Fibroblast of skin of back (primary cell): ENCODE measurements around the gene NFKBIZ.

Experiments used
- DNase-seq: peaks from one replicate; pipeline ENCODE4 v3.0.0-alpha.2; 2013

The NFKBIZ gene

DNA sequence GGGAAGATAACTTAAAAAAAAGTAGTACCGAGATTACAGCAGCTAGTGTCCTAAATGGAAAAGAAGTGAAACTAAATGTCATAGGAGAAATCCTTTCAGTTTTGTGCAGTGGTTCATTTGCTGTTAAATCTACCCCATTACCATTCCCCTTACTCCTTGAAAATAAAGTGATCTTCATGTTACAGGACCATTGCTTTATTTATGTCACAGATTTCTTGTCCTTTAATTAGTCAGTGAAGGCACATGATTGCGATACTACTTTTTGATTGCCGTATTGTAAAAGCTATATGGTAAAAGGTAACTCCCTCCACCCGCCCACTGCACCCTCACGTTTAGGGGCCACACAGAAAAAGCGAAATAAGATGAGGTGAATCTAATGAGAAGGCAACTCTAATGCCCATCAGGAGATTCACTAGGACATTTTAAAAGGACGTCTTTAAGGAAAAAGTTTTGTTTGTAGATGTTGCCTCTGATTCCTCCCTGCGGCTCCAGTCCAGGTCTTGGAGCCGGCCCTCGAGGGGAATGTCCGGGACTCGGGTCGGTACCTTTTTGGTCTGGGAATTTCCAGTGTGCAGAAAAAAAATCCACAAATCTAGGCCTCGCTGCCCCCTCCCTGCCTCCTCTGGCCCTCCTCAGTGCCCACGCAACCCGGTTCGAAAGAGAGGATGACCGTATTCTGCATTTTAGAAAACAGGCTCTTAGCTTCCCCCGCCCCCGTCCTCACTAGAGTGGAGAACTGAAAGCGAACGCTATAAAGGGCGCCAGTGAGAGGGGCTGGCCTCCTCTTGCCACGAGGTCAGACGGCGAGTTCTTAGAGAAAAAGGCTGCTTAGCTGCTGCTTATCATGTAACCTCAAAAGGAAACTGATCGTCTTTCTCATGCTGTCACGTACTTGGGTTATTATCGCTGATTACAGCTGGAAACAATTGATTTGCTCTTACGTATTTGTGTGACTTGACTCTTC is 21.8 kb upstream of the NFKBIZ start:
- DNase-seq, result peak; percentile 74

DNA sequence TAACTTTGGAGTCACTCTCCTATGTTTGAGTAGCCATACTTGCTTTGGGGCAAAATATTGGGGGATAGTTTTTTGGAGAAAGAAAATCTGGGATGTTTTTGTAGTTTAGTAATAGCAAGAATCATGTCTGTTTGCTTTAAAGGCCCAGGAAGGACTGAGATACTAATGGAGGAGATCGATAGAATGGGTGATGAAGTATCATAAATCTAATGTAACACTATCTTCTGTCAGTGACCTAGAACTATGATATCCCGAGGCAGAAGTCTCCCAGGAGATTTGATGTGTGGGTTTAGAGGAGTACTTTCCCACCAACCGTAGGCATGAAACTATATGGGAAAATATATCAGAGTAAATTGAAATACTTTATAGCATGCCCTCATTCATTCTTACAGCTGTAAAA is 21.0 kb upstream of the NFKBIZ start:
- peak; percentile 47 for DNase-seq

DNA sequence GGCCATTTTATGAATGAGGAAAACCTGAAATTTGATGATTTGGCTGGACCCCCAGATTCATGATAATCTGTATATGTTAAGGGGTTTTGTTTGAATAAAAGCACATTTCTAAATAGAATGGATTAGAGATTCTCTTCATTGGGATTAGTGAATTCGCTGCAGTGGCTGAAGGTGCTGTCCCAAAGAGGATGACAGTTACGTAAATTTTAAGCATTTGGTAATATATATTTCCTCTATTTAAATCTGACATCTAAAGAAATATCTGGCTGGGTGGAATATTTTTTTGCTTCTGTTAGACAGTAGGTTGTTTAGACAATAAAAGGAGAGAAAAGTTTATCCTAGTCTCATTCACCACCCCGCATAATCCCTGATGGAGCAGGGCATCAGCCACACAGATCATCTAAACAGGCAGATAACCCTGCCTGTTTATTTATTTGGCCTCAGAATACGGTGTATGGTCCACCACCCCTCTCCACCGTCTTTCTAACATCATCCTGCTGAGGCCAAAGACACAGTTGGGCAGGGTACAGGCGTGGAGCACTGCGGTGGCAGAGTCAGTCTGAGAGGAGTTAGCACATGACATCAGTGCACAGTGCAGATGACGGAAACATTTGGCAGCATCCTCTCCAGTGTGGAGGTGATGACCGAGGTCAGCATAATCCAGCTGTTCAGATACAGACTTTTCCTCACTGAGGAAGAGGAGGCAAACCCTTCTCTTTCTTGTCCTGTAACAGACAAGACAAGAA is 20.4 kb upstream of the NFKBIZ start:
- DNase-seq, result peak; percentile 17

DNA sequence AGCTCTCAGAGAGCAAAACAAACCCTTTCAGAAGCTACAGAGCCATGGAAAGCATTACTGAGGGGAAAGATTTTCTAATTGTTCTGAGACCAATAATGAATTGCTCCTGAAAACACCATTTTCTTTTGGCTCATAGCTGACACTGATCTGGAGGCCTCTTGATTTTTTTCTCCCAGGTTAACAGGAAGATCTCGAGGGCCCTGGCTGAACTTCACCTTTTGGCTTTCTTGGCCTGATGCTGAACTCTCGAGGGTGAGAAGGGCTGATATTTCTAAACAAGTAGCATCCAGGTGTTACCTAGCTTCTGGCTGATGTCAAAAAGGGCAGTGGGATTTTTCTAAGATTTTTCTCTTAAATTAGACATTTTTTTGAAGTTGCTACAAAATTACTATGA is 19.9 kb upstream of the NFKBIZ start:
- DNase-seq, result no peak

DNA sequence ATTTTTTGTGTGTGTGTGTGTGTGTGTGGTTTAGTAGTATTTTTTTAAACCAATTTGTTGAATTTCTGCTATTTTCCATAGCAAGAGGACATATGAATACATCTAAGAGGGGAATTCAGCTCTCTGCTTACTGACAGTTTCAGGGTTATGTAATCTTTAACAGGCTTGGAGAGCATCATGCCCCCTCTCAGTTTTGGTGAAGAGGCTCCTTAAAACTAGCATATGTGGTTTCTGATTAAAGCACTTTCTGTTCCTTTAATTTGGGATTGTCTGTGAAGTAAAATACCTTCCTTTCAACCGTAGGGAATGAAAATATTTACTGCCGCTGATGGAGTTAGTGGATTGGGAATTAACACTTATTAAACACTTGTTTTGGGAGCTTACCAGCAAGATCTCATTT is 19.4 kb upstream of the NFKBIZ start:
- DNase-seq, result no peak

DNA sequence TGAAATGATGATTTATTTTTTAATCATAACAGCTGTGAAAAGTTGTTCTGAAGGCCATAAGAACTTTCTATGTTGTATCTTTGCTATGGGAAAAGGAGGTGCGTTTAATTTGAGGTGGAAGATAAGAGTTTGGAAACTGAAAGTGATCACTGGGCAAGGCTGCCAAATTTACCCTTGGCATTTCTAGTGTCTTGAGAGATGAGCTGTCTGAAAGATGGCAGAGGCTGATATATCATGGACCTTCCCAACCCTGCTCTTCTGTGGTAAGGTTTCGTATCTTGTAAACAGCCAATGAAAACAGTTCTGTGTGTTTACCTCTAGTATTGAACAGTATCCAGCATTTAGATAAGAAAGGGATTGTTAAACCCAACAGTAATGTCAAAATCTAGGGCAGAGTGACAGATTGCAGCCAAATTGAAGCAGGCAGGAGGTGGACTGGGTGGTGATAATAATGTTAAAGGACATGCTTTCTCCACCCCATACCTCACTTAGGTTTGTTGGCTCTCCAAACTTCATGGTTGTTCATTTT is 15.8 kb upstream of the NFKBIZ start:
- DNase-seq, result no peak

DNA sequence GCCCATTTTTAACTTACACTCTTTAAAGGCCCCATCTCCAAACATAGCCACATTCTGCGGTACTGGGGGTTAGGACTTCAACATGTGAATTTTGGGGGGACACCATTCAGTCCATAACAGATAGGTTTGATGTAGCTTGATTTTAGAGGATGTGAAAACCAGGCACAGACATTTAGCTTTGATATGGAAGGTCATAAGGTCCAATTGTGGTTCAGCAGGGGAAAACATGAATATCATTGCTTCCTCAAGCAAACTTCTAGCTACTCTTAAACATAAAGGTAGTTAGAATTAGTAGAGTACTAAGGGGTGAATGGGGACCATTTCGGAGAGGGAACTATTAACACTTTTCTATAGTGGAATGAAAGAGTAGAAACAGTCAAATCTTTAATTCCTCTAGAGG is 13.6 kb upstream of the NFKBIZ start:
- DNase-seq, result no peak

DNA sequence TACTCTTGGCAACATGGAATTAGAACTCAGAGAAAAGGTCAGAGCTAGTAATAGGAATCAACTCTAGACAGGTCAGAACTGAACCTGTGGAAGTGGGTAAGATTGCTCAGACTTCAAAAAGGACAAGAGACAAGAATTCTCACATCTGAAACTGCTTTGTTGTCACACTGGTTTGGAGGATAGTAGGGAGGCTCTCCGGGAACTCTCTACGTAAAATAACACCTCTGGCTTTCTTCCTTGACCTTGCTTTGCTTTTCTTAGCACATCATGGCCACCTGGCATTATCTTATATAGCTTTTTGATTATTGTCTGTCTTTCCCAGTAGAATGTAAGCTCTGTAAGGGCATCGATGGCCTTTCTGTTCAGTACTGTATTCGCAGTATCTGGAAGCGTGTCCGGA is 13.2 kb upstream of the NFKBIZ start:
- DNase-seq, result no peak

DNA sequence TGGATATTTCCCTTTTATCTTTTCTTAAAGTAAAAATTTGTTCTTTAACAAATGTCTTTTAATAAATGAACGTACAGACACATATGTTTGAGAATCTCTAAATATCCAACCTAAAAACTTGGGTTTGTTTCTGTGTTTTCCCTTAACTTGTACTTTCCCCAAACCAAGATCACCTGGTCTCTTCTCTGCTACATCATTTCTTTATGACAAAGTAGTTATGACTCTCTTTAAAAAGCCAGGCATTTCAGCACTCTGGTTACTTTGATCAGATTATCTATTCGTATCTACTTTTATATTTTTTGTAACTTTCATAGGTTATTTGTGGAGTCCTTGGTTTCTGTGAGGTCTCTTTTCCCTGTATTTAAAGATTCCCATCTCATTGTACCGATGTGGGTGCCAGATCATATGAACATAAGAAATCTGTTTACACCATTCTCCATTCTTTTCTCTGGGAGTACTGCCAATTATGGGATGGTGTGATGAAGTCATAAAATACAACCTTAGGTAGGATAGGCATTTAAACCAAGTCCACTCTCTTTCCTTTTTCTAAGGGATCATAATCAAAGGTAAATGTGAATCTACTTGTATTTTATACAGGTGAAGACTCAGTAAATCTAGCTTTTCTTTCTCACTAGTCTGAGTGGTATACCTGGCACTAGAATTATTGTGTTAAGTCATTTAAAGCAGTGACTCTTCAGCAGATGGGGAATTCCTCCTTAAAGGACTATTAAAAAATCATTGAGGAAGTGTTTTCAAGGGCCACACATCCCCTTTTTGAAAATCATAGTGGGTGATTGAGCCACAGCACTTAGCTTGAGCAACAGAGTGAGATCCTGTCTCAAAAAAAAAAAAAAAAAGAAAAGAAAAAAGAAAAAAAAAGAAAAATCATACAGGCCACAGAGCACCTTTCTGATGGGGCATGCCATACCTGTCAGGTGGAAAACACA is 12.4 kb upstream of the NFKBIZ start:
- DNase-seq, result peak; percentile 38

DNA sequence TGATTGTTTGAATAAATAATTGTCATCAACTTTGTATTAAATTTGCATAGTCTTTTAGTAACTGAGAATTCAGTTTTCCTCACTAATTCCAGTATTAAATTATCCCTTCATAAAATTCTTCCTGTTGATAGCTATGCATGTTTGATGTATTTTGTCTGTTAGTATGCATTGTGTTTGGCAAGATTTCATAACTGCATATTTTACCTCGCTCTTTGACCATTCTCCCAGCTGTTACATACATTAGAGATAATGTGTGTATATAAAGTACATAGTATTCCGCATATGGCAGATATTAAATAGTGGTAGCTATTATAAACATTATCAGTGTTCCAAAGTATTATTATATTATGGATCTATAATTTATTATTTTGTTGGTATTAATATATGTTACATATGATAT is 10.6 kb upstream of the NFKBIZ start:
- no peak for DNase-seq

DNA sequence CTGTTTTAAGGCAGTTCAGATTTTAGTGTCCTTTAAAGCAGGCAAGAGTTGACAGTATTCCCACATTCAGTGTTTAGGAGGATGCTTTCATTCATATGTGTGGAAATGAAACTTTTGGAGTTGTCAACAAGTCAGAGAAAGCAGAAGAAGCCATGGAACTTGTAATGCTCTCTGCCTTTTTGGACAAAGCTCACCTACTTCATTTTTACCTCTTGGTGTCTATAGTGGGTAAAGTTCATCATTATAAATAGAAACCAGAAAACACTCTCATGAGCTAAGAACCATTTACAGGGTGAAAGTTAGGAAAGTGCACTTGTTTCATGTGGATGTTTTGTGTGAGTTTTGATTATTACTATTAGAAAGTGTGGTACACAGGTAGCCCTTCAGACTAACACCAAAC is 9.2 kb upstream of the NFKBIZ start:
- DNase-seq, result no peak

DNA sequence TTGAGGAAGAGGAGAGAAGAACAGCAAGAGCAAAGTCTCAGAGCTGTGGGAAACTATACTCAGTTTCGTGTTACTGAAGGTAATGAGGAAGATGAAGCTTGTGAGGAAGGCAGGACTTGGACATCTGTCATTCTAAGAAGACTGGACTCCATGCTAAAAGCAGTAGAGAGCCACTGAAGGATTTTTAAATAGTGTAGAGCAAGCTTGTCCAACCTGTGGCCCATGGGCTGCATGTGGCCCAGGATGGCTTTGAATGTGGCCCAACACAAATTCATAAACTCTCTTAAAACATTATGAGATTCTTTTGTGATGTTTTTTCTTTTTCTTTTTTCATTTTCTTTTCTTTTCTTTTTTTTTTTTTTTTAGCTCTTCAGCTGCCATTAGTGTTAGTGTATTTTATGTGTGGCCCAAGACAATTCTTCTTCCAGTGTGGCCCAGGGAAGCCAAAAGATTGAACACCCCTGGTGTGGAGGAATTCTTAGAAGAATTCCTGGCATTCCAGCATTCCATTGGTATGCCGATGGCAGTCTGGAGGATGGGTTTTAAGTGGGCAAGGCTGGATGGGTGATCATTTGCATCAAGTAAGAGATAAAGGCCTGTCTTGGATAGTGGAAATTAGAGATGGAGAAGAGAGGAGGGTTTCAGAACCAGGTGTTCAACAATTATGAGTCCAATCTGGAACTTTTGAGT is 6.9 kb upstream of the NFKBIZ start:
- DNase-seq, result peak; percentile 86

DNA sequence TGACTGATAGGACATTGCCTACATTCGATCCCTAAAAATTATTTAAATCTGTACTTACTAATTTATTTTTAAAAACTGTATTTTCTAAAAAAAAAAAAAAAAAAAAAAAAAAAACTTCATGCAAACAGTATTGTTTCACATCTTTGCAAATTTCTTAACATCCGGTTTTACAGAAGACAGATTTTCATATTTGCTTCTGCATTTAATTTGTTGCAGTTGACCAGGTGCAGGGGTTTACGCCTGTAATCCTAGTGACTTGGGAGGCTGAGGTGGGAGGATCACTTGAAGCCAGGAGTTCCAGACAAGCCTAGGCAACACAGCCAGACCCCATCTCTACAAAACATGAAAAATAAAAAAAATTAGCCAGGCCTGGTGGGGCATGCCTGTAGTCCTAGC is 6.4 kb upstream of the NFKBIZ start:
- DNase-seq, result no peak

DNA sequence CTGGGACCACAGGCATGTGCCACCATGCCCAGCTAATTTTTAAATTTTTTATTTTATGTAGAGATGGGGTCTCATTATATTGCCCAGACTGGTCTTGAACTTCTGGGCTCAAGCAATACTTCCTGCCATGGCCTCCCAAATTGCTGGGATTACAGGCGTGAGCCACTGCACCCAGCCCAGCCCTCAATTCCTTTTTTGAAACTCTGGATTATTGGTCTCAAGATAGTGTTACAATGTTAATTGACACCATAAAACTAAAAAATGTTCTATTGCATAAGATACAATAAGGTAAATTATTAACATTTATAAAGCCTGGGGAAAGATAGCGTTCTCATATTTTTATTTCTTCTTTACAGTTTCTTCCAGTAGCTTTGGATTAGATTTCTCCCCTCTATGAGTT is 3.9 kb upstream of the NFKBIZ start:
- DNase-seq, result no peak

DNA sequence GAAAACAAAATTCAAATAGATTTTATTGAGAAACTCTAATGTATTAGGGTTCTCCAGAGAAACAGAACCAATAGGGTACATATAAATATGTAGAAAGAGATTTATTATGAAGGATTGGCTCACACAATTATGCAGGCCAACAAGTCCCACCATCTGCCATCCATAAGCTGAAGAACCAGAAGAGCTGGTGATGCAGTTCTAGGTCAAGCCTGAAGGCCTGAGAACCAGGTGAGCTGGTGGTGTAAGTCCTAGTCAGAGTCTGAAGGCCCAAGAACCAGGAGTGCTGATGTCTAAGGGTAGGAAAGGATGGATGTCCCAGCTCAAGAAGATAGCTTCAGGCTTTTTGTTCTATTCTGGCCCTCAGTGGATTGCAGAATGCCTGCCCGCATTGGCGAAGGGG is 2.6 kb upstream of the NFKBIZ start:
- no peak for DNase-seq

DNA sequence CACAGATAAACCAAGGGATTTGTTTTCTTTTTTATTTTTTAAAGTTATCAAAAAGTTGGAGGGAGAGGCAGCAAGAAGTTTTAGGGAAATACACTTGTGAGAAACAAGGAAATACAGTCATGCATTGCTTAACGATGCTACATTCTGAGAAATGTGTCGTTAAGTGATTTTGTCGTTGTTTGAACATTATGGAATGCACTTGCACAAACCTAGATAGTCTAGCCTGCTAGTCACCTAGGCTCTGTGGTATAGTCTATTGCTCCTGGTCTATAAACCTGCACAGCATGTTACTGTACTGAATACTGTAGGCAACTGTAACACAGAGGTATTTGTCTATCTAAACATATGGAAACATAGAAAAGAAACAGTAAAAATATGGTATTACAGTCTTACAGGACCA is 2.0 kb upstream of the NFKBIZ start:
- no peak for DNase-seq

DNA sequence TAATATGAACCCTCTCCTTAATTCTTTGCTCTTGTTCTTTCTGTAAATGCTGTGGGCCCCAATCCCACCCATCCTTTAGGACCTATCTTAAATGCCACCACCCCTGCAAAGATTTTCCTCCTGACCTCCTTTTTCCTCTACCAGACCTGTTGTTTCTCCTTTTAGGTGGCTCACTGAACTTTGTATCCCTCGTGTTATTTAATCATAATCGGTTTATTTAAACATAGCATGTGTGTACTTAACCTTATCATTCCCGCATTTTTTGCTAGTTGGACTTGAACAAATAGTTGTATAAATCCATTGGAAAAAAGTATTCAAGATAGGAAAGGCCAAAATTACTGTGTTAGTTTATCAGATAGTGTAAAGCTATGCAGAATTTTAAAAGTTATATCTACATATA is 988 bp upstream of the NFKBIZ start:
- no peak for DNase-seq

DNA sequence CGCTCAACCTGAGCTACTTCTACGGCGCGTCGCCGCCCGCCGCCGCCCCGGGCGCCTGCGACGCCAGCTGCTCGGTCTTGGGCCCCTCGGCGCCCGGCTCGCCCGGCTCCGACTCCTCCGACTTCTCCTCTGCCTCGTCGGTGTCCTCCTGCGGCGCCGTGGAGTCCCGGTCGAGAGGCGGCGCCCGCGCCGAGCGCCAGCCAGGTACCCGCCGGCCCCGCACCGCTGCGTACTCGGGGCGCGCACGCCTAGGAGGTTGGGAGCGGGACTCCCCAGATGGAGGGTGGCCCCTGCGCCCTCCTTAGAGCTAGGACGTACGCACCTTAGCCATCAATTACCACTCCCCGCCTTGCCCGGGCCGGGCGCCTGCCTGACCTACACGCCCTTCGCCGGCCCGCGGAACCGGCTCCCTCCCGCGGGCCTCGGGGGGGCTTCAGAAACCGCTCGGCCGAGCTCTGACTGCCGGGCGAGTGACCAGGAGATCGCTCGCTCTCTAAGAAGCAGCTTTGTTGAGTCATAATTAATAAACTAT is 466 bp downstream of the NFKBIZ start:
- peak; percentile 39 for DNase-seq

DNA sequence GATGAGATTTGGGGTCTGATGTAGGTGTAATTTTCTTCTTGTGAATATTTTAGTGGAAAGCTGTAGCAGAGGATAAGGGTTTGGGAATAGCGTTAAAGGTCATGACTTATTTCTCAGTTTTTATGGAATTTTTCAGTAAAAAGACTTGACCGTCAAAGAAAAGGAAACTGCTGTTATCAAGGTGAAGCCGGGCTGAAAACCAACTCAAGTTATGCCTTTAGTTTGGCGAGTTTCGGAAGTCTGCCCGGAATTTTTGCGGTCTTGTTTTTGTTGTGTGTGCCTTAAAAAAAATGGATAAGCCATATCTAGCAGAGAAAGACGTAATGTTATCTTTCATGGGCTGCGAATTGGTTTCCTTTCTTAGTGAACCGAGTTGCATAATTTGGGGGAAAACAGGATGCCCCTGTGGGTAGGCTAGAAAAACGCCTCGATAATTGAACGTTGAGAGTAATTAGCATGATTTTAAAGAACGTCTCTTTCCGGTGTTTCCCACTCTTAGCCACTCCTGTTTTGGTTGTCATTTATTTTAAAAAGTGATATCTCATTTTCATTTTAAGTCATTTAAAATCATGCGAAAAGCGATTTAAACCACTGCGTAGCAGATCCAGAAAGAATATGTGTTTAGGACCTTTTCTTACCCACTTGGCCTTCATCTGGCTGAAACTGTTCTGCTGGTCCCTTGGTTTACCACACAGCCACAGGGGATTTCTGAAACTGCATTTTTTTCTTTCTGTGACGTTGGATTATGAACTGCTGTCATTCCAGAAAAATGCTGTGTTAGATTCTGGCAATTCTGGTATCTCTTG is 1.1 kb downstream of the NFKBIZ start:
- peak; percentile 85 for DNase-seq

DNA sequence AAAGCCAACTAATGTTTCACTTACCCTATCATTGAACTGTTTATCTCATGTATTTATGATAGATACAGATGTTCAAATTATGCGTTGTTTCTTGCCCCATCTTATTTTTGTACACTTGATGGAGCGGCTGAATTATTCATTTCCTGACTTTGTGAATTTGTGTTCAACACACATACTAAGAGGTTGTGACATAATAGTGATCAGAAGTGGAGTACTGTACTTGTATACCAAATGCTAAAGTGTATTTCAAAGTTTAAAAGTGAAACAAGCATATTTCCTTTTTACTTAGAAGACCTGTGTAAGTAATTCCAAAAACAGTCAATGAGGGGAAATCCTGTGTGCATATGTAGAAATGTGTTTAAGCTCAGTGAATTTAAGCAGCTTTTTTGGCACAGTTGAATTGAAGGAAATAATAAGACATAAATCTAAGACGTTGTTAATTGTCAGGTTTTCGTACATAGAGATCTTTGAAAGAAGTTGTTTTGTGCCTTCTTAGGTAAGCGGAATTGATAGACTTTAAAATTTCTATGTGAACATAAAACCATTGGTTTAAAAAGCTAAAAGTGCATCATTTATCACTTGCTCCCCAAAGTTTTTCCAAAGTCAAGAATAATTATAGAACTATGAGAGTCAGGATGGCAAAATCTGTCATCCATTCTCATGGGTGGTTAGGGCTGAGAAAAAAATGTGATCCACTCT is 1.9 kb downstream of the NFKBIZ start:
- no peak for DNase-seq
